GM10266 (cell line): ENCODE data around the gene RASGEF1B.
A peak's percentile ranks its signal among the peaks of the same experiment; 100 is the strongest.
"Not testable (repeated sequence)": the region's sequence is repeated elsewhere in the genome, so short reads cannot be mapped to it uniquely, and the experiment has no call there.

Experiments used
- DNase-seq: peaks from one replicate; pipeline ENCODE4 v3.0.0; 2012; ENCODE audit errors: extremely low spot score
- TF ChIP-seq, protein P1 (sequence below): IDR thresholded peaks from 2 replicates; pipeline ENCODE4 v1.5.1; 2012; ENCODE audit warnings: mild to moderate bottlenecking, low read depth; ENCODE audit not compliant: control insufficient read depth, insufficient read depth; ENCODE audit errors: missing control alignments

The RASGEF1B gene

DNA sequence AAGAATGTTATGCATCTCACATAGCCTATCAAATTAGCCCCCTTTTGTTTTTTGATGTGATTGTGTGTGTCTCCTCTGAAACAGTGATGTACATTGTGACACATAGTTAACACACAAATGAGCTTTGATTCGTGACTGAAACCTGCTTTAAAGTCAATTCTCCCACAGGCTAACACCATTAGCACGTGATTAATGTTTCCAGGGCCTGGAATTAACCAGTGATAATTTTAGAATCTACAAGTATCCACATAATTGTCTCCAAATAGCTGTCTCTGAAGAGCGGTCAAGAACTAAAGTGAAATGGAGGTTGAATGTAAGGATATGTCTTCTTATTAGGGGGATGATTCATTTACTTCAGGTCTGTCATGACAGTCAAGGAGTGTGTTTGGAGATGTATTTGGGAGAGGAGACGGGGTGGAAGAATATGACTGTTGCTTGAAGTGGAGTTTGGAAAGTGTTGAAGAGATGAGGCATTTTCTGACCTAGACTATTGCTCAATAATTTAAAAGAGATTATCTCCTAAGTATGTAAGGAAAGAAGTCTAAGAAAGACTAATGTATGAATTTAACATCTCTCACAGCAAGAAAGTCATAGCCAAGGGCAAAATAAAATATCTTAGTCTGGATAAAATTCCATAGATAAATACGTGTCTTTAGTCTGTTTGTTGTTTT, 13.7 kb upstream of the RASGEF1B start:
- DNase-seq: no peak
- TF ChIP-seq, protein P1, sequence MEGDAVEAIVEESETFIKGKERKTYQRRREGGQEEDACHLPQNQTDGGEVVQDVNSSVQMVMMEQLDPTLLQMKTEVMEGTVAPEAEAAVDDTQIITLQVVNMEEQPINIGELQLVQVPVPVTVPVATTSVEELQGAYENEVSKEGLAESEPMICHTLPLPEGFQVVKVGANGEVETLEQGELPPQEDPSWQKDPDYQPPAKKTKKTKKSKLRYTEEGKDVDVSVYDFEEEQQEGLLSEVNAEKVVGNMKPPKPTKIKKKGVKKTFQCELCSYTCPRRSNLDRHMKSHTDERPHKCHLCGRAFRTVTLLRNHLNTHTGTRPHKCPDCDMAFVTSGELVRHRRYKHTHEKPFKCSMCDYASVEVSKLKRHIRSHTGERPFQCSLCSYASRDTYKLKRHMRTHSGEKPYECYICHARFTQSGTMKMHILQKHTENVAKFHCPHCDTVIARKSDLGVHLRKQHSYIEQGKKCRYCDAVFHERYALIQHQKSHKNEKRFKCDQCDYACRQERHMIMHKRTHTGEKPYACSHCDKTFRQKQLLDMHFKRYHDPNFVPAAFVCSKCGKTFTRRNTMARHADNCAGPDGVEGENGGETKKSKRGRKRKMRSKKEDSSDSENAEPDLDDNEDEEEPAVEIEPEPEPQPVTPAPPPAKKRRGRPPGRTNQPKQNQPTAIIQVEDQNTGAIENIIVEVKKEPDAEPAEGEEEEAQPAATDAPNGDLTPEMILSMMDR: no peak

- TF ChIP-seq, protein P1: no peak
- no peak for DNase-seq
These were observed 10.6 kb upstream of the RASGEF1B start for GRCh38 chr4:81482326-81482725.

- TF ChIP-seq, protein P1: no peak
- no peak for DNase-seq
These were observed 9.4 kb upstream of the RASGEF1B start for GRCh38 chr4:81481151-81481550.

- DNase-seq: not testable (repeated sequence)
These were observed 7.9 kb upstream of the RASGEF1B start for GRCh38 chr4:81479573-81479972.

- not testable (repeated sequence) for DNase-seq
These were observed 1.9 kb upstream of the RASGEF1B start for GRCh38 chr4:81473331-81474265.

DNA sequence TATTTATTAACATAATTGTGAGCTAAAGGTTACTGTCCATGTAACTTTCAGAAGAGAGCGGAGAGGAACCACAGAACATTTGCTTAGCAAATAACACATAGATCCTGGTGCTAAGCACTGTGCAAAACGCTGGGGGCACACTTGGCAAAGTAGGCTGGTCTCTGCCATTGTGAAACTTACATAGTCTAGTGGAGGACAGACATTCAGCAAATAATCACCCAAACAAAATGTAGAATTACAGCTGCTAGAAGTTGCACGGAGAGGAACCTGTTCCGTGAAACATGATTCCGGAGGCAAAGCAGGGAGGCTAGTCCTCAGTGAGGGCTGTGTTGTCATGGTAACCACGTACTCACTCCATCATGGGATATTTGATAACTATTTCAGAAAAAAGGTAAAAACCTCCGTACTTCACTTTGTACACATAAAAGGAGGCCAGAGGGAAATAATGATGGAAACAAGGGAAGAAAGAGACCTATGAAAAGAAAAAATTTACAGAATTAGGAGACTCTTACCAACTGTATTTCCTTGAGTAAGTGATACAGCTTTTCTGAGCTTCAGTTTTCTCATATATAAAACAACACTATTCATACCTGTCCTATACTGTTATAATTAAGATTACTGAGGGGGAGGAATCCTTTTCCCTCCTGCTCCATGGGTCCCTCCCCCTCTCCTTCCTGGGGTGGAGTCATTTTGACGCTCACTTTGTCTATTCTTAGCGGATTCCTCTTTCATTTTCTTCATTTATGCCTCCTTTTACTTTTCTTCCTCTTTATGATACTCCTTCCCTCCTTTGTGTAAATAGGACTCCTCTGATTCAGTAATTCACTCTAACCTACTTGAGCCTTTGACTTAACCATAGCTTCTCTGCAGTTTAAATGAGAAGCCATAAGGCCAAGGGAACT, 825 bp upstream of the RASGEF1B start:
- DNase-seq: peak; percentile 41
- TF ChIP-seq, protein P1: peak; percentile 31

- TF ChIP-seq, protein P1: no peak
- DNase-seq: peak; percentile 42
These were observed 464 bp downstream of the RASGEF1B start for GRCh38 chr4:81471298-81471587.
